ENCODE data around the gene FLNB.

The FLNB gene

GRCh38 chr3:58184309-58184981 is 176.2 kb downstream of the FLNB start:
- H3K4me3 ChIP-seq (ENCODE audit: low read length) = no peak overlapping the region

GRCh38 chr3:58184982-58185360 is 176.7 kb downstream of the FLNB start:
- no peak overlapping the region for H3K27ac ChIP-seq (ENCODE audit: low read length)
- no peaks in the 10 kb centered on the region for H3K9me3 ChIP-seq (ENCODE audit: insufficient read depth, low read depth, low read length)
- H3K27me3 ChIP-seq (ENCODE audit: insufficient read depth, low read length) = no peaks in the 10 kb centered on the region
- no peaks in the 10 kb centered on the region for H3K4me1 ChIP-seq (ENCODE audit: insufficient read depth, low read length)
- H3K4me3 ChIP-seq (ENCODE audit: low read length) = no peak overlapping the region
- no peak overlapping the region for H3K9ac ChIP-seq (ENCODE audit: low read depth, low read length)
- H3K36me3 ChIP-seq (ENCODE audit: insufficient read depth, low read depth, low read length) = no peaks in the 10 kb centered on the region

More at GRCh38 chr3:58184309-58184981, 176.2 kb downstream of the FLNB start:
- Histone ChIP-seq H3K4me1 (ENCODE audit: insufficient read depth, low read length) (no peaks in the 10 kb centered on the region), H3K27me3 (ENCODE audit: insufficient read depth, low read length) (no peaks in the 10 kb centered on the region), H3K9me3 (ENCODE audit: insufficient read depth, low read depth, low read length) (no peaks in the 10 kb centered on the region), H3K27ac (ENCODE audit: low read length) (no peak overlapping the region), H3K9ac (ENCODE audit: low read depth, low read length) (no peak overlapping the region), H3K36me3 (ENCODE audit: insufficient read depth, low read depth, low read length) (no peaks in the 10 kb centered on the region)

GRCh38 chr3:58188173-58188564 is 179.9 kb downstream of the FLNB start:
- Histone ChIP-seq H3K27ac (ENCODE audit: low read length) (no peak overlapping the region), H3K9ac (ENCODE audit: low read depth, low read length) (no peak overlapping the region), H3K27me3 (ENCODE audit: insufficient read depth, low read length) (no peaks in the 10 kb centered on the region), H3K4me1 (ENCODE audit: insufficient read depth, low read length) (no peaks in the 10 kb centered on the region), H3K36me3 (ENCODE audit: insufficient read depth, low read depth, low read length) (no peaks in the 10 kb centered on the region), H3K4me3 (ENCODE audit: low read length) (no peak overlapping the region), H3K9me3 (ENCODE audit: insufficient read depth, low read depth, low read length) (no peaks in the 10 kb centered on the region)

GRCh38 chr3:58188921-58189451 is 180.8 kb downstream of the FLNB start:
- Histone ChIP-seq H3K4me3 (ENCODE audit: low read length) (no peak overlapping the region), H3K27me3 (ENCODE audit: insufficient read depth, low read length) (no peaks in the 10 kb centered on the region), H3K9ac (ENCODE audit: low read depth, low read length) (no peak overlapping the region), H3K9me3 (ENCODE audit: insufficient read depth, low read depth, low read length) (no peaks in the 10 kb centered on the region), H3K4me1 (ENCODE audit: insufficient read depth, low read length) (no peaks in the 10 kb centered on the region), H3K27ac (ENCODE audit: low read length) (no peak overlapping the region), H3K36me3 (ENCODE audit: insufficient read depth, low read depth, low read length) (no peaks in the 10 kb centered on the region)

- H3K36me3 ChIP-seq (ENCODE audit: insufficient read depth, low read depth, low read length) = no peaks in the 10 kb centered on the region
- no peaks in the 10 kb centered on the region for H3K4me1 ChIP-seq (ENCODE audit: insufficient read depth, low read length)
- no peaks in the 10 kb centered on the region for H3K27me3 ChIP-seq (ENCODE audit: insufficient read depth, low read length)
- H3K4me3 ChIP-seq (ENCODE audit: low read length) = no peak overlapping the region
- no peak overlapping the region for H3K9ac ChIP-seq (ENCODE audit: low read depth, low read length)
- no peaks in the 10 kb centered on the region for H3K9me3 ChIP-seq (ENCODE audit: insufficient read depth, low read depth, low read length)
- no peak overlapping the region for H3K27ac ChIP-seq (ENCODE audit: low read length)
Measured at GRCh38 chr3:58189691-58190090, 181.5 kb downstream of the FLNB start.

GRCh38 chr3:58190291-58190690 is 182.1 kb downstream of the FLNB start:
- H3K9ac ChIP-seq (ENCODE audit: low read depth, low read length) = no peak overlapping the region
- H3K4me3 ChIP-seq (ENCODE audit: low read length) = no peak overlapping the region
- H3K4me1 ChIP-seq (ENCODE audit: insufficient read depth, low read length) = no peaks in the 10 kb centered on the region
- no peak overlapping the region for H3K27ac ChIP-seq (ENCODE audit: low read length)
- no peaks in the 10 kb centered on the region for H3K27me3 ChIP-seq (ENCODE audit: insufficient read depth, low read length)
- H3K36me3 ChIP-seq (ENCODE audit: insufficient read depth, low read depth, low read length) = no peaks in the 10 kb centered on the region
- H3K9me3 ChIP-seq (ENCODE audit: insufficient read depth, low read depth, low read length) = no peaks in the 10 kb centered on the region

GRCh38 chr3:58190882-58191281 is 182.7 kb downstream of the FLNB start:
- Histone ChIP-seq H3K4me3 (ENCODE audit: low read length) (no peak overlapping the region), H3K4me1 (ENCODE audit: insufficient read depth, low read length) (no peaks in the 10 kb centered on the region), H3K9me3 (ENCODE audit: insufficient read depth, low read depth, low read length) (no peaks in the 10 kb centered on the region), H3K27me3 (ENCODE audit: insufficient read depth, low read length) (no peaks in the 10 kb centered on the region), H3K9ac (ENCODE audit: low read depth, low read length) (no peak overlapping the region), H3K27ac (ENCODE audit: low read length) (no peak overlapping the region), H3K36me3 (ENCODE audit: insufficient read depth, low read depth, low read length) (no peaks in the 10 kb centered on the region)

GRCh38 chr3:58191361-58191991 is 183.3 kb downstream of the FLNB start:
- no peak overlapping the region for H3K4me3 ChIP-seq (ENCODE audit: low read length)

GRCh38 chr3:58192069-58192468 is 183.8 kb downstream of the FLNB start:
- no peaks in the 10 kb centered on the region for H3K27me3 ChIP-seq (ENCODE audit: insufficient read depth, low read length)
- no peak overlapping the region for H3K4me3 ChIP-seq (ENCODE audit: low read length)
- no peak overlapping the region for H3K27ac ChIP-seq (ENCODE audit: low read length)
- no peaks in the 10 kb centered on the region for H3K36me3 ChIP-seq (ENCODE audit: insufficient read depth, low read depth, low read length)
- no peaks in the 10 kb centered on the region for H3K9me3 ChIP-seq (ENCODE audit: insufficient read depth, low read depth, low read length)
- no peaks in the 10 kb centered on the region for H3K4me1 ChIP-seq (ENCODE audit: insufficient read depth, low read length)
- H3K9ac ChIP-seq (ENCODE audit: low read depth, low read length) = no peak overlapping the region

More at GRCh38 chr3:58191361-58191991, 183.3 kb downstream of the FLNB start:
- no peaks in the 10 kb centered on the region for H3K36me3 ChIP-seq (ENCODE audit: insufficient read depth, low read depth, low read length)
- H3K27ac ChIP-seq (ENCODE audit: low read length) = no peak overlapping the region
- H3K9ac ChIP-seq (ENCODE audit: low read depth, low read length) = no peak overlapping the region
- H3K4me1 ChIP-seq (ENCODE audit: insufficient read depth, low read length) = no peaks in the 10 kb centered on the region
- H3K9me3 ChIP-seq (ENCODE audit: insufficient read depth, low read depth, low read length) = no peaks in the 10 kb centered on the region
- H3K27me3 ChIP-seq (ENCODE audit: insufficient read depth, low read length) = no peaks in the 10 kb centered on the region

GRCh38 chr3:58193682-58194407 is 185.6 kb downstream of the FLNB start:
- H3K4me1 ChIP-seq (ENCODE audit: insufficient read depth, low read length) = no peaks in the 10 kb centered on the region
- H3K9me3 ChIP-seq (ENCODE audit: insufficient read depth, low read depth, low read length) = no peaks in the 10 kb centered on the region
- no peaks in the 10 kb centered on the region for H3K36me3 ChIP-seq (ENCODE audit: insufficient read depth, low read depth, low read length)
- H3K27ac ChIP-seq (ENCODE audit: low read length) = no peak overlapping the region
- no peak overlapping the region for H3K9ac ChIP-seq (ENCODE audit: low read depth, low read length)
- H3K27me3 ChIP-seq (ENCODE audit: insufficient read depth, low read length) = no peaks in the 10 kb centered on the region
- H3K4me3 ChIP-seq (ENCODE audit: low read length) = no peak overlapping the region

- H3K9me3 ChIP-seq (ENCODE audit: insufficient read depth, low read depth, low read length) = no peaks in the 10 kb centered on the region
- H3K27ac ChIP-seq (ENCODE audit: low read length) = no peak overlapping the region
- H3K4me3 ChIP-seq (ENCODE audit: low read length) = no peak overlapping the region
- H3K4me1 ChIP-seq (ENCODE audit: insufficient read depth, low read length) = no peaks in the 10 kb centered on the region
- no peaks in the 10 kb centered on the region for H3K36me3 ChIP-seq (ENCODE audit: insufficient read depth, low read depth, low read length)
- H3K27me3 ChIP-seq (ENCODE audit: insufficient read depth, low read length) = no peaks in the 10 kb centered on the region
- no peak overlapping the region for H3K9ac ChIP-seq (ENCODE audit: low read depth, low read length)
Measured at GRCh38 chr3:58197588-58197987, 189.4 kb downstream of the FLNB start.

GRCh38 chr3:58198362-58198761 is 190.1 kb downstream of the FLNB start:
- H3K9me3 ChIP-seq (ENCODE audit: insufficient read depth, low read depth, low read length) = no peaks in the 10 kb centered on the region
- no peak overlapping the region for H3K4me3 ChIP-seq (ENCODE audit: low read length)
- no peak overlapping the region for H3K27ac ChIP-seq (ENCODE audit: low read length)
- H3K36me3 ChIP-seq (ENCODE audit: insufficient read depth, low read depth, low read length) = no peaks in the 10 kb centered on the region
- H3K4me1 ChIP-seq (ENCODE audit: insufficient read depth, low read length) = no peaks in the 10 kb centered on the region
- no peaks in the 10 kb centered on the region for H3K27me3 ChIP-seq (ENCODE audit: insufficient read depth, low read length)
- H3K9ac ChIP-seq (ENCODE audit: low read depth, low read length) = no peak overlapping the region
